ENCODE results near the gene EPHA8.

The EPHA8 gene

GRCh38 chr1:22562584-22563583 lies at the start of gene EPHA8:
Gene EPHA8, plus strand, starts transcription at chr1:22563489. Its CDS starts 147 bp downstream, at chr1:22563636.
- DNase-seq: no peak

DNA sequence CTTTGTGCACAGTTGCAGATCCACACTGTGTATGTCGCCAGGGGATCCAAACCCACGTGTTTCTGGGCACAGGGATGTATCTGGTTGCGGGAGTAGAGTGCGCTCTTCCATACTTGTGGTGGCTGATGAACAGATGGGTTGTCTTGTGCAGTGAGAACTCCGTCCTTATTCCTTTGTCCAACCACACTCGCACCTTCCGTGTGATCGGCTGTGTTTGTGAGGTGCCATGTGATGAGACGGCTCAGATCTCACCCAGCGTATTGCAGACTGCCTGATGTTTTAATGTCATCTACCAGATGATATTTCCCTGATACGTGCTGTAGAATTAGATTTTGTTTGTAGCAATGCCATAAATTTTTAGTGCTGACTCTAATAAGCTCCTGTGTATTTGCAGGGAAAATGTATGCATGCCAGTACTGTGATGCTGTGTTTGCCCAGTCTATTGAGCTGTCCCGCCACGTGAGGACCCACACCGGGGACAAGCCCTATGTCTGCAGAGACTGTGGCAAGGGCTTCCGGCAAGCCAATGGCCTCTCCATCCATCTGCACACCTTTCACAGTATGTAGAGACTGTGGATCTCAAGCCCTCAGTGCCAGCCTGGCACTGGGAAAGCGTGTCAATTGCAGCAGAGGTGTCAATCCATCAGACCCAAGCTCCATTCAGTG lies 46.2 kb upstream of the EPHA8 start:
- DNase-seq: no peak

- DNase-seq: no peak
Observed at GRCh38 chr1:22517956-22518355, 45.3 kb upstream of the EPHA8 start.

DNA sequence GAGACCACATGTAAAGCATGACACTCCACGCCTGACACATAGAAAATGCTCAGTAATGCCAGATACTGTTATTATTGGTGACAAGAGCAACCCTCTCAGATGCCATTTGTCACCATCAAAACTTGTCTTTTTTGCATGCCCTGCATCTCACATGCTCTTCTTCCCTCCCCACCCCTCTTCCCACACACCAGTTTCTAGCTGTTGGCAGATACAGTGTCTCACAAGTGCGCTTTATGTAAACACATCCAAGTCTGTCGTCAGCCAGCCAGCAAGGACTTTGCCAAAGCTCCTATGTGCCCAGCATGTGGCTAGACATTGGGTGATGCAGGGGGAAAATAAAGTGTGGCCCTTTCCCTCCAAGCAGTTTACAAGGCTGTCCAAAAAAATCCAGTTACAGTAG lies 44.9 kb upstream of the EPHA8 start:
- no peak for DNase-seq

DNA sequence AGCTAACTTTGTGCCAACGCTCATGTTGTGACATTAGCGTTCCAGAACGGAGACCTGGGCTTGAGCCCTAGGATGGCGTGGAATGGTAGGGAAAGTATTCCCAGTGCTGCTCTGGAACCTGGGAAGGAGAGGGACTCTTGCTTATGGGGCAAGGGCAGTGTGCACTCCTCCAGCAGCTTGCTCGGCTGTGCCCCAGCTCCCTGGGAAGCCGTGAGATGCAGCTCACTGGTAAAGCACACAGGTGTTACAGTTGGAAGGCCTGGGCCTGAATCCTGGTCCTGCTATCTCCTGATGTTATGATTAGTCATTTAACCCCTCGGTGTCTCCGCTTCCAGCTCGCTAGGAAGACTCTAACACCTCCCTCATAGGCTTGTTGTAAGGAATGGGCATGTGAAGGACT lies 42.4 kb upstream of the EPHA8 start:
- DNase-seq: no peak

GRCh38 chr1:22521692-22522091 lies 41.6 kb upstream of the EPHA8 start:
- DNase-seq: no peak

DNA sequence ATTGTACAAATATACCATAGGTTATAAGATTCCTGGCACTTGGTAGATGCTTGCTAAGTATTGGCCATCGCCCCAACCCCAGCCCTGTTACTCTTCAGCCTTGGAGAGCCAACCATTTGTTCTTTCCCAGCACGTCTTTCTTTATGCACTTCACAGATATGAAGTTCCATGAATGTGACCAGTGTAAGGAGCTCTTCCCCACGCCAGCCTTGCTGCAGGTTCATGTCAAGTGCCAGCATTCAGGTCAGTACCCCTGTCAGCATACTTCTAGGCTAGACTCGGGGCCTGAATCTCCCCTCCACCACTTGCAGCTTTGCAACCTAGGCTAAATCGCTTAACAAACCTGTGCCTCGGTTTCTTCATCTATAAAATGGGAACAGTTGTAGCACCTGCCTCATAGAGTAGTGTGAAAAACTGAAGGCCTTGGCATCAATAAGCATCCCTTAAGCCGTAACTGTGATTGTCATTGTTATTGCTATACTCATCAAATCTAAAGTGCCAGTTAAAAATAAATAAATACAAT lies 41.0 kb upstream of the EPHA8 start:
- DNase-seq: no peak

GRCh38 chr1:22524481-22524880 lies 38.8 kb upstream of the EPHA8 start:
- no peak for DNase-seq

DNA sequence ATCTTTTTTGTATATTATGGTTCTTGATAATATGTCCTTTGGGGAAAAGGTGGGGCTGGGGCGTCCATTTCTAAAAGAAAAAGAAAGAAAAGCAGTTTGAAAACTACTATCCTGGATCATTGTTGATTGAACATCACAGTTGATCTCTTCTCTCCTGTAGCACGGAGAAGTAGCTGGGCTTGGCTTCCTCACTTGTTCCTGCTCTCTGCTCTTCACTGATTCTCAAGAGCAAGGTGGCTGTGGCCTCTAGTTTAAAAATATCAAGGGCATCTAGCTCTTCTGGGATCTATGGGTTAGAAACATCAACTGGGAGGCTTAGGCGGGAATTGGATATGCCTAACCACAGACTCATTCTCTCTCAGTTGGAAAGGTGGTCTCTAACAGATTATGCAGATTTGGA lies 38.1 kb upstream of the EPHA8 start:
- DNase-seq: no peak

- DNase-seq: no peak
Observed at GRCh38 chr1:22525646-22526045, 37.6 kb upstream of the EPHA8 start.

DNA sequence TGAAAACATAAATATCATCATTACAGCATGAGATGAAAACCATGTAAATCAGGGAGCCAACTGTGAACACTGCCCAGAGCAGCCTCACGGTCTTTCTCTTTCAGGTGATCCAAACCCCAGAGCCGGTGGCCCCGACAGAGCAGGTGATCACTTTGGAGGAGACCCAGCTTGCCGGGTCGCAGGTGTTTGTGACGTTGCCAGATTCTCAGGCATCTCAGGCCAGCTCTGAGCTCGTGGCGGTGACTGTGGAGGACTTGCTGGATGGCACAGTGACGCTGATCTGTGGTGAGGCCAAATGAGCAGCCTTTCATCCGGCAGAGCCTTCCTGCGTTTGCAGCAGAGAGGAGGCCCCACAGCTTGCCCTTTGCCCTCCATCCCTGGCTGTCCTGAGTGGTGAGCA lies 37.2 kb upstream of the EPHA8 start:
- no peak for DNase-seq

GRCh38 chr1:22526677-22527076 lies 36.6 kb upstream of the EPHA8 start:
- DNase-seq: no peak

DNA sequence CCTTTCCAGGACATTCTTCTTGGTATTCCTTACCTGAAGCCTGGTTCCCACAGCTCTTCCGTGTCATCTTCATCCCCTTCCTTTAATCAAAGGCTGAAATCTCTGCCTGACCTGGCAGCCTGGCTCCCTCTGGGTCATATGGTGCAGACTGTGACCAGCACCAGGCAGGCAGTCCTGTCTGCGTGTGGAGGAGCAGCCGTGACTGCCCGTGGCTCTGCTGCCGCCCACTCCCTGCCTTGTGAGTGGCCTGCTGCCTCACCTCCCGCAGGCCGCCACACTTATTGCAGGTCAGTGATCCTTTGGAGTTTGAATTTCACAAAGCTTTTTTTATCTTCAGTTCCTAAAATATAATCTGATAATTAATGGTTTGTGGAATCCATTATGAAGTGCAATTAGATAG lies 36.2 kb upstream of the EPHA8 start:
- no peak for DNase-seq

- peak; percentile 13 for DNase-seq
Observed at GRCh38 chr1:22527555-22528296, 35.6 kb upstream of the EPHA8 start.

DNA sequence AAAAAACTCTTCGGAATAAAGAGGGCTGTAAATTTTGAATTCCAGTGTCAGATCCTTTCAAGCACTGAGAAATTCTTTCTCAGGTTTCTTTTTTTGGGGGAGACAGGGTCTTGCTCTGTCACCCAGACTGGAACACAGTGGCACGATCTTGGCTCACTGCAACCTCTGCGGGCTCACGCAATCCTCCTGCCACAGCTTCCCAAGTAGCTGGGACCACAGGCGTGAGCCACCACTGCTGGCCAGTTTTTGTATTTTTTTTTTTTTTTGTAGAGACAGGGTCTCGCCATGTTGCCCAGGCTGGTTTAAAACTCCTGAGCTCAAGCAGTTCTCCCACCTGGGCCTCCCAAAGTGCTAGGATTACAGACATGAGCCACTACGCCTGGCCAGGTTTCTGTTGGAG lies 34.8 kb upstream of the EPHA8 start:
- no peak for DNase-seq

DNA sequence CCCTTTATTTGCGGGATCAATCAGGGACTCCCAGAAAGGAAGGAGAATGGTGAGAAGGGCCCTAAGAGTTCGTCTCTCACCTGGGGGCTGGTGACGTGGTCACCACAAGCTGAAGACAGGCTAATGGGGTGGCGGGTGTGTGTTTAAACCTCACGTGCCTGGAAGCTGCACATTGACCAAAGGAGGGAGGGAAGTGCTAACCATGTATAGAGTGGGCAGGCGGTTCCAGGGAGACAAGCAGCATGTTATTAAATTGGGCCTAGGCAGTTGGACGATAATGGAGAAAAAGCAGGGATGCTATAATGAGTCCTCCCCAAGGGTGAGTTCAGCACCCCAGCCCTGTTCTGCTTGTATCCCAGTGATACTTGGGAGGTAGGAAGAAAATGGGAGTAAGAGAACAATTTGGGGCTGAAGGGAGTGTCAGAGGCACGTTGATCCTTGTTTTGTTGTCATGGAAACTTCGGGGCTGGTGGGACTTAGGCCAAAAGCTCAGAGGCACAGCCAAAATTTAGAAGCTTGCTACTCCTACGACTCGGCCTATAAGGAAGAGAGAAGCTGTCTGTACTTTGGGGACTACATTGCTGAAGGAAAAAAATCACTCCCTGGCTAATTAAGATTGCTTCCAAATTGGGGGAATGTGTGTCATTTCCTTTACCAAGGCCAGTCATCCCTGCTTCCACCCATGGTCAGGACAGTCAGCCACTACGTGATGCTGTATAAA lies 33.2 kb upstream of the EPHA8 start:
- no peak for DNase-seq

DNA sequence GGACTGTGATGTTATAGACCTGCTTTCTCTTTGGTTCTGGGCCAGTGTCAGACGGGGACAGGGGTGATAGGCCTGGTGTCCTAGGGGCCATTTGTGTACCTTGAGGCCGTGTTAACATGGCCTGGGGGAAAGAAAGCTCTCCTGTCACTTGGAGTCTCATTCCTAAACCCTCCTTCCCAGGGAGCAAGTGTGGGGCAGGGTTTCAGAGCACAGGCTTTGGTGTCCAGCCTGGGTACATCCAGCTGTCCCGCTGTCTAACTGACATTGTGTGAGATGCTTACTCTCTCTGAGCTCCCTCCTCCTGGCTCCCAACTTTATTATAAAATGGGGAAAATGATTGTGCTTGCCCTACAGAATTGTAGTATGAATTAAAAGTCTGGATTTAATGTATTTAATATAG lies 32.6 kb upstream of the EPHA8 start:
- no peak for DNase-seq

- DNase-seq: no peak
Observed at GRCh38 chr1:22531251-22531650, 32.0 kb upstream of the EPHA8 start.

DNA sequence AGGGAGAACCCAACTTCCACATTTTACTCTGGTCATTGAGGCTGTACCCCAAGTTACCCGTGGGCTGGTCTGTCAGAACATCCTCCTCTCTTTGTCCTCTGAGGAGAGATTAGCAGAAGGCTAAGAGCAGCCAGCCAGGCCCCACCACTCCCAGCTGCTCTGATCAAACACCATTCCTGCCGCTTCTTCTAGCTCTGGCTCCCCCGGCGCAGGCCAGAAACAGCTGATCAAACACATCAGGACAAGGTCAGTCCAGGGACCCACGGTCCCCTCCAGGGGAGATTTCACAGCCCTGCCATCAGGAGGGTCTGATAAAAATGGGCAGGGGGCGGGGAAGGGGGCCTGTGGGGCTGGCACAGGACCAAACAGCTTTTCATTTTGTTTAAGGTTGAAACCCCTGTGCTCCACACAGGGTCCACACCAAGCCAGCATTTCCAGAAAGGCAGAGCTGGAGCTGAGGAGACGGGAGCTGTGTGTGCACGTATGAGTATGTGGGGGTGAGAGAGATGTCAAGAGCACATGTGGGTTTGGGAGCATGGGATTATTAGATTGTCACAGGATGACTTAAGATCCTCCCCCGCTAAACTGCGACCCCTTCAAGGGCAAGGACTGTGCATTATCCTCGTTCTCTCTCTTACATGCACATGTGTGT lies 29.9 kb upstream of the EPHA8 start:
- no peak for DNase-seq

DNA sequence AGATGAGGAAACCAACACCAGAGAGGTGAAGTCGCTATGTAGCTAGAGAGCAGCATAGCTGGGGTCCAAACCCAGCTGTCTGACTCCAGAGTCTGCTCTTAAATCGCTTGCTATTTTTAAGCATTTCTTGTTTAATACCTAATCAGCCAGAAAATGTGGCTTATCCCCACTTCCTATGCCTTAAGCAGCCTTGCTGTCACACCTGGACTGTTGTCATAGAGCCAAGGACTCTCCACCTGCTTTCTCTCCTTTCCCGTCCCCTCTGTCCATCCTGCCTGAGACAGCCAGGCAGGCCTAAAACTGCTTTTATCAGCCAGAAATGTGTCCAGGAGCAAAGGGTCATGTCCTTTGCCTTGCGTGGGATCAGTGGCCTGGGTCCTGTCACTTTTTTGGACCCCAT lies 28.3 kb upstream of the EPHA8 start:
- DNase-seq: no peak

- DNase-seq: no peak
Observed at GRCh38 chr1:22535399-22535798, 27.9 kb upstream of the EPHA8 start.

GRCh38 chr1:22536506-22536905 lies 26.8 kb upstream of the EPHA8 start:
- DNase-seq: no peak
